ENCODE measurements around the gene COG5.
"Not testable (repeated sequence)": the region's sequence is repeated elsewhere in the genome, so short reads cannot be mapped to it uniquely, and the experiment has no call there.

The COG5 gene

GRCh38 chr7:107579885-107580715 is 16.4 kb upstream of the COG5 start, which contains the start of gene BCAP29:
Gene BCAP29 (plus strand): TSS chr7:107580246. CDS start chr7:107580773, 527 bp downstream.
- peak; percentile 75 for DNase-seq (ENCODE audit: low spot score)

GRCh38 chr7:107579554-107579884 is 15.8 kb upstream of the COG5 start:
- DNase-seq (ENCODE audit: low spot score) = peak; percentile 23

- DNase-seq (ENCODE audit: low spot score) = no peak
These were observed 9.8 kb upstream of the COG5 start for GRCh38 chr7:107573537-107573936.

GRCh38 chr7:107570298-107570697 is 6.6 kb upstream of the COG5 start:
- no peak for DNase-seq (ENCODE audit: low spot score)

GRCh38 chr7:107564553-107565298 is 1.0 kb upstream of the COG5 start:
- DNase-seq (ENCODE audit: low spot score) = peak; percentile 67

- DNase-seq (ENCODE audit: low spot score) = peak; percentile 21
These were observed 492 bp downstream of the COG5 start for GRCh38 chr7:107563081-107563774.

GRCh38 chr7:107560898-107561516 is 2.7 kb downstream of the COG5 start:
- no peak for DNase-seq (ENCODE audit: low spot score)

GRCh38 chr7:107559864-107560263 is 3.9 kb downstream of the COG5 start:
- DNase-seq (ENCODE audit: low spot score) = peak; percentile 42

GRCh38 chr7:107555893-107556292 is 7.8 kb downstream of the COG5 start:
- no peak for DNase-seq (ENCODE audit: low spot score)

- DNase-seq (ENCODE audit: low spot score) = no peak
These were observed 11.8 kb downstream of the COG5 start for GRCh38 chr7:107551936-107552335.

- no peak for DNase-seq (ENCODE audit: low spot score)
These were observed 18.7 kb downstream of the COG5 start for GRCh38 chr7:107544848-107545591.

GRCh38 chr7:107543338-107543993 is 20.3 kb downstream of the COG5 start:
- DNase-seq (ENCODE audit: low spot score) = no peak

- DNase-seq (ENCODE audit: low spot score) = no peak
These were observed 25.7 kb downstream of the COG5 start for GRCh38 chr7:107538001-107538400.

GRCh38 chr7:107537228-107537627 is 26.5 kb downstream of the COG5 start:
- DNase-seq (ENCODE audit: low spot score) = not testable (repeated sequence)

GRCh38 chr7:107534139-107534538 is 29.6 kb downstream of the COG5 start:
- DNase-seq (ENCODE audit: low spot score) = no peak

GRCh38 chr7:107530751-107531150 is 33.0 kb downstream of the COG5 start:
- no peak for DNase-seq (ENCODE audit: low spot score)

- DNase-seq (ENCODE audit: low spot score) = peak; percentile 70
These were observed 35.3 kb downstream of the COG5 start for GRCh38 chr7:107528461-107528860.

GRCh38 chr7:107527196-107527595 is 36.5 kb downstream of the COG5 start:
- DNase-seq (ENCODE audit: low spot score) = no peak

- no peak for DNase-seq (ENCODE audit: low spot score)
These were observed 37.0 kb downstream of the COG5 start for GRCh38 chr7:107526672-107527071.

- DNase-seq (ENCODE audit: low spot score) = no peak
These were observed 56.9 kb downstream of the COG5 start for GRCh38 chr7:107506674-107507339.

Measured in AG08395 (cell line).